Bone marrow (tissue), 2 donors: ENCODE measurements around the gene ZNF570.

Experiments used
- DNase-seq, 2 donors: peaks; one replicate each; lab custom pipeline; 2025; lab: John Stamatoyannopoulos, UW

Gene ZNF570

GRCh38 chr19:37468961-37469777, at the start of gene ZNF570:
Gene ZNF570, plus strand, starts transcription at chr19:37469356. Its CDS starts 999 bp downstream, at chr19:37470355.
- DNase-seq, result peak; percentile 68 to 81

DNA sequence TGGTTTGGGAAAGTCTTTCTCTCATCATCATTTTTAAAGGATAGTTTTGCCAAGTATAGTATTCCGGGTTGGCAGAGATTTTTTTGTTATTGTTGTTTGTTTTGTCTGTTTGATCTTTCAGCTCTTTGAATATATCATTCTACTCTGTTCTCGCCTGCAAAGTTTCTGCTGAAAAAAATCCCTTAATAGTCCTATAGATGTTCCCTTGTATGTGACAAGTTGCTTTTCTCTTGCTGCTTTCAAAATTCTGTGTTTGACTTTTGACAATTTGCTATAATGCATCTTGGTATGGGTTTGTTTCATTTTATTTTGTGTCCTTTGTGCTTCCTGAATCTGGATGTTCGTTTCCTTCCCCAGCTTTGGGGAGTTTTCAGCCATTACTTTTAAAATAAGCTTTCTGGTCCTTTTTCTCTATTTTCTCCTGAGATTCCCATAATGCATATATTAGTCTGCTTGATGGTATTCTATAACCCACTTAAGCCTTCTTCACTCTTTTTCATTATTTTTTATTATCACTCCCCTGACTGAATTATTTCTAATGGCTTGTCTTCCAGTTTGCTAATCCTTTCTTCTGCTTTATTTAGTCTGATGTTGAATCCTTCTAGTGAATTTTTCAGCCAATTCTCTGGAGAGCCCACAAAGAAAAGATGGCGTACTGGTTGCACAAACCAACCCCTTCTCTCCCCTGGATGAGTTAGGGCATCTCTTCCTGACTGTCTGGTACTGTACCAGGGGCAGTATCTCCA, 16.5 kb upstream of the ZNF570 start:
- no peak for DNase-seq

DNA sequence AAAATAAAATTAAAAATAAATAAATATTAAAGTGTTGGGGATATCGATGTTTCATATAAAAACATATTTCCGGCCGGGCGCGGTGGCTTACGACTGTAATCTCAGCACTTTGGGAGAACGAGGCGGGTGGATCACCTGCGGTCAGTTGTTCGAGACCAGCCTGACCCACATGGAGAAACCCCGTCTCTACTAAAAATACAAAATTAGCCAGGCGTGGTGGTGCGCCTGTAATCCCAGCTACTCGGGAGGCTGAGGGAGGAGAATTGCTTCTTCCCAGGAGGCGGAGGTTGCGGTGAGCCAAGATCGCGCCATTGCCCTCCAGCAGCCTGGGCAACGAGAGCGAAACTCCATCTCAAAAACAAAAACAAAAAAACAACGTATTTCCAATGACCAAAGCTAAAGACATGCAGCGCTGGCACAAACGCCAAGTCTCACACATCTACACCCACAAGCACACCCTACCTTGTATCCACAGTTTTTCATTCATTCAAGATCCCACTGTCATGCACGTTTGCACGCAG, 2.8 kb upstream of the ZNF570 start:
- no peak for DNase-seq

GRCh38 chr19:37466798-37467607, 2.2 kb upstream of the ZNF570 start, which contains the start of gene ZNF569:
Gene ZNF569, minus strand, starts transcription at chr19:37467444. Its CDS starts 22,523 bp downstream, at chr19:37444921.
- DNase-seq, result peak; percentile 71 to 79

DNA sequence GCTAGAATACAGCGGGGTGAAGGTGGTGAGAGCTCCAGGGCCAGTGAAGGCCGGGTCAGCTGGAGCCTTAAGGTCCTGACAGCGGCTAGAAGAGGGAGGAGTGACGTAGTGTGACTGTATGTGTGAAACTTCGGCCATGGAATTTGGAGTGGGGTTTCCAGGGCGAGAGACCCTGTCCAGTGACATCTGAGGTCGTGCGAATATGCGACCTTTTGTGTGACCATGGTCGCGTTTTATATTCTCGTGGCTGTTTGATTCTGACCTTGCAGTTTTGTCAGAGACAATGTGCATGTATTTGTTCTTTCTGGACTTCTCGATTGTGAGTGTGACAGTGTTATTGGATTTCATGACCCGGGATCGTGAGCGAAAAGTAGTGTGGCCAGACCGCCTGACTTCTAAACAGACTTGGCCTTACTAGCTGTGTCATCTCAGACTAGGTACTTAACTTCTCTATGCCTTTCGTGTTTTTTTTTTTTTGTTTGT, 1.5 kb upstream of the ZNF570 start:
- DNase-seq, result no peak

DNA sequence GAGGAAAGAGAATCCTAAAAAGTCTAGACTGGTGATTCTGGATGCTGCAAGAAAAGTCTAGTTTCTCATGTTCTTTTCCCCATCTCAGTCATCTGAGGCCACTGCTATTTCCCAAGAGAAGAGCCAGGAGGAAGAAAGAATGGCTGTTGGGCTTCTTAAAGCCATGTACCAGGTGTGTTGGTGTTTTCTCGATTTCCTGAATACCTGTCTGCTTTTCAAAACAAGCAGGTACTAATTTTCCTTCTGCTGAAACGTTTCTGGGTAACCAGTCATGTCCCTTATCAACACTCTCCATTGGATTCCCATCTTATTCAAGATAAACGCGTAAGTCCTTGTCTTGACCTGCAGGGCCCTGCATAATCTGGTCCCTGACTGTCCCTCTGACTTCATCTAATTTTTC, 1.1 kb downstream of the ZNF570 start:
- no peak for DNase-seq

DNA sequence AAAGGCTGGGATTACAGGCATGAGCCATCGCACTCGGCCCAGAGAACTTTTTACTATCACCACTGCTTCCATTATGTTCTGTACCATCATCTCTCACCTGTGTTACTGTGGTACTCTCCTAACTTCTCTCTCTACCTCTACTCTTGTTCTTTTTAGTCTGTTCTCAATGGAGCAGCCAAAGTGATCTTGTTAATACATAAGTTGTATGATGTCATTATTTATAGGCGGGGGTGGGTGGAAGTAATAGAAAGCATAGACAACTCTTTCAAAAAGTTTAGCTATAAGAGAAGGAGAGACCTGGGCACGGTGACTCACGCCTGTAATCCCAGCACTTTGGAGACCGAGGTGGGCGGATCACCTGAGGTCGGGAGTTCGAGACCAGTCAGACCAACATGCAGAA, 3.0 kb downstream of the ZNF570 start:
- no peak for DNase-seq

DNA sequence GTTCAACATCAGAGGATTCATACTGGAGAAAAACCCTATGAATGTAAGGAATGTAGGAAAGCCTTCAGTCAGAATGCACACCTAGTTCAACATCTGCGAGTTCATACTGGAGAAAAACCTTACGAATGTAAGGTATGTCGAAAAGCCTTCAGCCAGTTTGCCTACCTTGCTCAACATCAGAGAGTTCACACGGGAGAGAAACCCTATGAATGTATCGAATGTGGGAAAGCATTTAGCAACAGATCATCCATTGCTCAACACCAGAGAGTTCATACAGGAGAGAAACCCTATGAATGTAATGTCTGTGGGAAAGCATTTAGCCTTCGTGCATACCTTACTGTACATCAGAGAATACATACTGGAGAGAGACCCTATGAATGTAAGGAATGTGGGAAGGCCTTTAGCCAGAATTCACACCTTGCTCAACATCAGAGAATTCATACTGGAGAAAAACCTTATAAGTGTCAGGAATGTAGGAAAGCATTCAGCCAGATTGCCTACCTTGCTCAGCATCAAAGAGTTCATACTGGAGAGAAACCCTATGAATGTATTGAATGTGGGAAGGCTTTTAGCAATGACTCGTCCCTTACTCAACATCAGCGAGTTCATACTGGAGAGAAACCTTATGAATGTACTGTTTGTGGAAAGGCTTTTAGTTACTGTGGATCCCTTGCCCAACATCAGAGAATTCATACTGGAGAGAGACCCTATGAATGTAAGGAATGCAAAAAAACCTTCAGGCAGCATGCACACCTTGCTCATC, 15.4 kb downstream of the ZNF570 start:
- no peak for DNase-seq

- no peak for DNase-seq
Measured at GRCh38 chr19:37492213-37492612, 23.1 kb downstream of the ZNF570 start.

DNA sequence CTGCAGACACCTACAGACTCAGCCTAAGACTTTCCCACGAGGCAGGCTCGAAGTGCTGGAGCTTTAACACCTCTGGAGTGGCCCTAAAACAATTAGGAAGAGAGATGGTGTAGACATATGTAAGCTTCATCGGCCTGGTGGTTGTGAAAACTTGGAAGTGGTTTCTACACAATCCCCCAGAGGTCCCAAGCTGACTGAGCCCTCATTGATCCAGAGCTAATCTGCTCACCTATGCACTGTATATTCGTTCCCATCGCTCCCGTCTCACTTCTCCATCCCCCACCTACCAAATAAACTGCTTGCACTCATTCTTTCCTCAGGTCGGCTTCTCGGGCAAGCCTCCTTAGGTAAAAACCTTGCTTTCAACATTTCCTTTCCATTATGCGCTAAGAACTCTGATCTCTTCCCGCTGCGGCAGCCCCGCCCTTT, 36.8 kb downstream of the ZNF570 start:
- no peak for DNase-seq

GRCh38 chr19:37506387-37507166, 37.4 kb downstream of the ZNF570 start, which contains the start of gene ZNF793:
Gene ZNF793, plus strand, starts transcription at chr19:37506939. Its CDS starts 16,501 bp downstream, at chr19:37523440.
- no peak for DNase-seq

- no peak for DNase-seq
Measured at GRCh38 chr19:37507167-37507464, 38.0 kb downstream of the ZNF570 start.

GRCh38 chr19:37511186-37511585, 42.0 kb downstream of the ZNF570 start:
- no peak for DNase-seq

DNA sequence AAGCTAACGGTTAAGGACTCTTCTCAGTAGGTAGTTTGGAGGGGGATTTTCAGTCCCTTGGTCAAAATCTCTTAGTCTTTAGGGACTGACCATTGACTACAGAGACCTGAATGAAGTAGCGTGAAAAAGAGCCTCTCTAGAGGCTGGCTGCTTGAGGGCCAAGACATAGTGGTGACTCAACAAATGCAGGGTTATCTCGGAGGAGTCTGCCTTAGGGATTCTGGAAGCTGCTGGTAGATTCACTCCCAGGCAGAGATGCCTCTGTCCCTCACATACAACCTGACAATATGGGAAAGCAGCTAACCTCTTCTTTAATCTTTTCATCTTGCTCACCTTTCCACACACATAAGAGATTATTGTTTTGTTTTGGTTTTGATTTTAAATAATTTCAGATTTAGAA, 42.7 kb downstream of the ZNF570 start:
- no peak for DNase-seq

GRCh38 chr19:37513397-37513796, 44.2 kb downstream of the ZNF570 start:
- no peak for DNase-seq

DNA sequence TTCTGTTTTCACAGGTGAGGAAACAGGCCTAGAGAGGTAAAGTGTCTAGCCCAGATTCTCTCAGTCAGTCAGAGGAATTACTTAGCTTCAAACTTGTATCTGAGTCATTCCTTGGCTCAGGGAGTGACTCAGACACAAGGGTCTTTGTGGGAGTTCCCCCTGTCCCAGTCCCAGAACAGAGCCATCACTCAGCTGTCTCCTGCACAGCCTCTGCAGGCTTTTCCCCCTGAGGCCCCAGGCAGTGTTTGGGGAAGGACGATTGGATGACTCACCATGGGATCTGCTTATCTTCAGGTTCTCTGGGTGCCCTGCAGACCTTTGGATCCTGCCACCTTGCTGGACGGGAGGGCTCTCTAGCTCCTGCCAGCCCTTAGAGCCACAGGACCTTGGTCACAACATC, 50.7 kb downstream of the ZNF570 start:
- DNase-seq, result no peak

GRCh38 chr19:37537391-37537947, 68.3 kb downstream of the ZNF570 start:
- no peak for DNase-seq
